Stimulated activated CD8-positive, alpha-beta memory T cell treated with anti-CD3 and anti-CD28 coated beads, Interleukin-4, amount 100 ng/mL, for 1 hour (primary cell): ENCODE data around the gene COL15A1.

Source experiments
- DNase-seq, 2 donors: peaks; one replicate each; pipeline ENCODE4 v3.0.0-alpha.2; 2020; ENCODE audit warnings: low read depth in 2 of 2, low spot score in 1 of 2

The COL15A1 gene

DNA sequence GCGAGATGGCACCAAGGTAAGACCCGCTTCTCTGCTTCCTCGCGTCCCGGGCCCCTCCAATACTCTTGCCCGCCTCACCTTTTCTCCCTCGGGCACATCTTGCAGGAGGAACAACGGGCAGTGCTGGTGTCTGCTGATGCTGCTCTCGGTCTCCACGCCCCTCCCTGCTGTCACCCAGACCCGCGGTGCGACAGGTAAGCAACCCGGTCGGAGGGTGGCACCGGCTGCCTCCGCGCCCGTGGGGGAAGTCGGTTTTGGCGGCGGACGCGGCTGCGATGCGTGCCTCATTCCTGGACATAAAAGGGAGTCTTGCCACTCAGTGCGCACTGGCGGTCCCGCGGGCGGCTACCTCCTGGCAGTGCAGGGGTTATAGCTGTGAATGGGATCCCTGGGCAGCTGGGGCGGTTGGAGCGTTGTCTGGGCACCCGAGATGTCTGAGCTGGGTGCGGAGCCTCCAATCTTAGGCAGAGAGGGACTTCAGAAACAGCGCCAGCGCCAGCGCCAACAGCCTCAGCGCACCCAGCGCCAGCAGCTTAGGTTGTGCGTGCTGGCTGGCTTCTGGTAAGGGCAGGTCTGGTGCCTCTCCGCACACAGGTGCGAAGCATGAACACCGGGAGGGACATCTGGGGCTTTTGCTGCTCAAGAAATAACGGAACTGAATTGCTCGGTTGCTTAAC is 488 bp downstream of the COL15A1 start:
- no peak for DNase-seq

GRCh38 chr9:98944734-98945074 is 997 bp downstream of the COL15A1 start:
- DNase-seq, result no peak

- no peak for DNase-seq
Measured at GRCh38 chr9:98949565-98949964, 5.9 kb downstream of the COL15A1 start.

GRCh38 chr9:98950262-98950661 is 6.6 kb downstream of the COL15A1 start:
- no peak for DNase-seq

GRCh38 chr9:98951967-98952366 is 8.3 kb downstream of the COL15A1 start:
- DNase-seq, result no peak

- no peak for DNase-seq
Measured at GRCh38 chr9:98953581-98954243, 10.0 kb downstream of the COL15A1 start.

DNA sequence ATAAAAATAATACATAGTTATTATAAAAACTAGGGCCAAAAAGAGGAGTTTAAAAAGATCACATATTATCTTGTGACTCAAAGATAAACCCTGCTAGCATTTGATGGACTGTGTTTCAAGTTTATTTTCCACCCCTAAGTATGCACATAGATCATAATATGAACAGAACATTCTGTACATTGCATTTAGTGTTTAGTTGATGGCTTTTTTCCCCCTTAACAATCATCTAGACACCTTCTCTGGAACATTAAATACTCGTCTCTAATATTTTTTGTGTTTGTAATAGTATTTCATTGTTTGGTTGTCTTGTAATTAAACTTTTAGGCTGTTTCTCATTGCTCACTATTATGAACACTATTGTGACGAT is 10.5 kb downstream of the COL15A1 start:
- no peak for DNase-seq

GRCh38 chr9:98955259-98955658 is 11.6 kb downstream of the COL15A1 start:
- DNase-seq, result no peak

DNA sequence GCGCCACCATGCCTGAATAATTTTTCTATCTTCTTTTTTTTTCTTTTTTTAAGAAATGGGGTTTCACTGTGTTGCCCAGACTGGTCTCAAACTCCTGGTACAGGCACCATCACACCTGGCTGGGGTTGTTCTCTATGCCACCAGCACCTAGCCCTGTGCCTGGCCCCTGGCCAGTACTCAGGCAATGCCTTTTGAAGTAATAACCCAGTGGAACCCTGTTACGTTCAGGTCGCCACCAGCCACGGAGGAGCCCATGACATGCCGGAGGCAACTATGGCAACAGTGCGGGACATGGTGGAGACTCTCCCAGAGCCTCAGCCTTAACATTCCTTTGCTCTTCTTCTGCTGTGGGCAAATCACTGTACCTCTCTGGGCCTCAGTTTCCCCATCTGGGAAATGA is 14.1 kb downstream of the COL15A1 start:
- no peak for DNase-seq

GRCh38 chr9:98958271-98958984 is 14.7 kb downstream of the COL15A1 start:
- no peak for DNase-seq

GRCh38 chr9:98960409-98960808 is 16.7 kb downstream of the COL15A1 start:
- DNase-seq, result no peak

- DNase-seq, result no peak
Measured at GRCh38 chr9:98961513-98962180, 17.9 kb downstream of the COL15A1 start.

- no peak for DNase-seq
Measured at GRCh38 chr9:98962181-98962560, 18.5 kb downstream of the COL15A1 start.

DNA sequence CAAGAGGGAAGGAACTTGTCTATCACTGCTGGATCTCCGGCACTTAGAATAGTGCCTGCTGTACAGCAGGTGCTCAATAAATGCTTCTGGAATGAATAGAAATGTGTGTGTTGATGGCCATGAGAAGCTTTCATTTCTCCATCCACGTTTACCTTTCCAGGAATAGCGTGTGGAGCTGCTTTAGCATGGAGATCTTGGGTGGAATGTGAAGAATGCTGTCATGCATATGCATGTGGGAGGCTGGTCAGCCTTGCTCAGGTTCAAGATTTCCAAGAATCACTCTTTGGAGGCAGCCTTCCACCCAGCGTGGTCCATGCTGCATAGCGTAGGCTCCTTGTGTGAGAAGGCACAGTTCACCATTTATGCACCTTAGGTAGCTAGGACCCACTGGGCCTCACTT is 19.2 kb downstream of the COL15A1 start:
- no peak for DNase-seq

DNA sequence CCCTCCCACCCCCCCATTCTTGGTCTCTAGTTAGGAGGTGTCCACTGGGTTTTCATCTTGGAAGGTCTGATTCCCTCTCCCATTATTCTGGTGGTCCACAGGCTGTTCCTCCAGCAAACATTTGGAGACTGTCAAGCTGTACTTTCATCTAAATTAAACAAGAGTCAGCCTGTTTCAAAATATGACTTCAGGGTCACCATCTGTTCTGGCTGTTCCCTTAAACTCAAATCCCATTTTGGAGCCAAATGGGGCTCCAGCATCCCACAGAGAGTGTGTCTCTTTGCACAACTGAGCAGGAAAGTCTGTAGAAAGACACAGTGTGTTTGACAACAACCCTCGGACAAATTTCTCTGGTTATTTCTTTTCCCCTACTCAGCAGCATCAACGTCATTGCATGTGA is 20.5 kb downstream of the COL15A1 start:
- DNase-seq, result no peak

GRCh38 chr9:98964911-98965336 is 21.2 kb downstream of the COL15A1 start:
- no peak for DNase-seq

DNA sequence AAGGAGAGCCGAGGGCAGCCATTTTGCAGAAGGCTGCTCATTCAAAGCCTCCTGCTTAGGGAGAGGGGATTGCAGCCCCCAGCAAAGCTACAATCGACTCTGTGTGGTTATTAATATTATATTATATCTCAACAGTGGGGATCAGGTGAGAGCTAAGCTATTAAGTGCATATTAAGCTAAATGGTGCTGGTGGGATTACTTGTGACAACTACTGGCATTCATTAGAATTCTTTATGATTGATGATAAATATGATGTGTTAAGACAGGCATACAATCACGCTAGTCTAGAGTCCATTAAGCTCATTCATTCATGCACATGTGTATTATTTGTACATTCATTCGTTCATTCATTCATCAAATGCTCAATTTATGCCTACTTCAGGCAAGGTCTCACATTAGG is 23.0 kb downstream of the COL15A1 start:
- DNase-seq, result no peak

GRCh38 chr9:98967257-98967656 is 23.6 kb downstream of the COL15A1 start:
- no peak for DNase-seq

GRCh38 chr9:98967680-98968079 is 24.0 kb downstream of the COL15A1 start:
- DNase-seq, result no peak

GRCh38 chr9:98968601-98969337 is 25.1 kb downstream of the COL15A1 start:
- no peak for DNase-seq

DNA sequence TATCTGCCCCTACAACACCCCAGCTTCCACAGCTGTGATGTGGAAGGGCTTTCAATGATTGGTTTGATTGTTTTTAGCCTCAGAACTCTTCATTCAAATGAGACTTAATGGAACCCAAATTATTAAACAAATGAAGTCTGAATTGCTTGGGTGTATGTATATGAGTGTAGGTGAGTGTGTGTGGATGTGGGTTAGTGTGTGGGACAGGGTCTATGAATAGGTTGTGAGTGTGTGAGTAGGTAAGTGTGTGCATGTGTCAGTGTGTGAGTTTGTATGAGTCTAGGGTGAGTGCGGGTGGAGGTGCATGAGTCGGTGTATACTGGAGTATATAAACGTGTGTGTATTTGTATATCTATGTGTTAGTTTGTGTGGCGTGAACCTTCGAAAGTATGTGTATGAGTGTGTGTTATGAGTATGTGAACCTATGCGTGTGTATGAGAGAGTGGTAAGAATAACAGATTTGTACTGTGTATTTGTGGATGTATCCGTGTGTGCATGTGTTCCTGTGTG is 26.9 kb downstream of the COL15A1 start:
- DNase-seq, result no peak
